ENCODE measurements around the gene PREB.
"Not testable (repeated sequence)": the region's sequence is repeated elsewhere in the genome, so short reads cannot be mapped to it uniquely, and the experiment has no call there.

The PREB gene

GRCh38 chr2:27133905-27134780 lies at the start of gene PREB:
Gene PREB (minus strand): TSS chr2:27134636. CDS start chr2:27134421, 215 bp downstream.
- DNase-seq = peak; percentile 98

- DNase-seq = no peak
Measured at GRCh38 chr2:27184115-27184514, 49.7 kb upstream of the PREB start.

GRCh38 chr2:27182346-27182745 lies 47.9 kb upstream of the PREB start:
- no peak for DNase-seq

- DNase-seq = no peak
Measured at GRCh38 chr2:27179344-27180000, 45.0 kb upstream of the PREB start.

- no peak for DNase-seq
Measured at GRCh38 chr2:27178469-27178868, 44.0 kb upstream of the PREB start.

GRCh38 chr2:27177441-27178351 lies 43.3 kb upstream of the PREB start:
- DNase-seq = no peak

- DNase-seq = not testable (repeated sequence)
Measured at GRCh38 chr2:27175781-27176180, 41.3 kb upstream of the PREB start.

- no peak for DNase-seq
Measured at GRCh38 chr2:27175330-27175729, 40.9 kb upstream of the PREB start.

GRCh38 chr2:27174638-27175037 lies 40.2 kb upstream of the PREB start:
- DNase-seq = no peak

- DNase-seq = no peak
Measured at GRCh38 chr2:27171351-27171848, 37.0 kb upstream of the PREB start.

- no peak for DNase-seq
Measured at GRCh38 chr2:27170581-27171337, 36.3 kb upstream of the PREB start.

- no peak for DNase-seq
Measured at GRCh38 chr2:27164960-27165763, 30.7 kb upstream of the PREB start.

GRCh38 chr2:27162151-27163121 lies 28.0 kb upstream of the PREB start:
- DNase-seq = no peak

- no peak for DNase-seq
Measured at GRCh38 chr2:27160191-27160590, 25.8 kb upstream of the PREB start.

- no peak for DNase-seq
Measured at GRCh38 chr2:27159271-27159670, 24.8 kb upstream of the PREB start.

- DNase-seq = no peak
Measured at GRCh38 chr2:27158468-27158867, 24.0 kb upstream of the PREB start.

- DNase-seq = no peak
Measured at GRCh38 chr2:27155069-27155520, 20.7 kb upstream of the PREB start.

GRCh38 chr2:27154488-27154887 lies 20.1 kb upstream of the PREB start:
- no peak for DNase-seq

GRCh38 chr2:27152796-27153464 lies 18.5 kb upstream of the PREB start:
- DNase-seq = no peak
